HG02840 (cell line): ENCODE data around the gene LDLRAD3.

ENCODE experiments used
- ATAC-seq: cut with Tn5 transposase; IDR thresholded peaks from one replicate; pipeline ENCODE4 v1.9.1; 2021; ENCODE audit warnings: mild to moderate bottlenecking, moderate library complexity, moderate number of reproducible peaks; ENCODE audit not compliant: unreplicated experiment, low FRiP score

LDLRAD3 gene

GRCh38 chr11:36066891-36067290, 123.0 kb downstream of the LDLRAD3 start:
- ATAC-seq = no peak

- no peak for ATAC-seq
These were observed 125.8 kb downstream of the LDLRAD3 start for GRCh38 chr11:36069576-36070212.

DNA sequence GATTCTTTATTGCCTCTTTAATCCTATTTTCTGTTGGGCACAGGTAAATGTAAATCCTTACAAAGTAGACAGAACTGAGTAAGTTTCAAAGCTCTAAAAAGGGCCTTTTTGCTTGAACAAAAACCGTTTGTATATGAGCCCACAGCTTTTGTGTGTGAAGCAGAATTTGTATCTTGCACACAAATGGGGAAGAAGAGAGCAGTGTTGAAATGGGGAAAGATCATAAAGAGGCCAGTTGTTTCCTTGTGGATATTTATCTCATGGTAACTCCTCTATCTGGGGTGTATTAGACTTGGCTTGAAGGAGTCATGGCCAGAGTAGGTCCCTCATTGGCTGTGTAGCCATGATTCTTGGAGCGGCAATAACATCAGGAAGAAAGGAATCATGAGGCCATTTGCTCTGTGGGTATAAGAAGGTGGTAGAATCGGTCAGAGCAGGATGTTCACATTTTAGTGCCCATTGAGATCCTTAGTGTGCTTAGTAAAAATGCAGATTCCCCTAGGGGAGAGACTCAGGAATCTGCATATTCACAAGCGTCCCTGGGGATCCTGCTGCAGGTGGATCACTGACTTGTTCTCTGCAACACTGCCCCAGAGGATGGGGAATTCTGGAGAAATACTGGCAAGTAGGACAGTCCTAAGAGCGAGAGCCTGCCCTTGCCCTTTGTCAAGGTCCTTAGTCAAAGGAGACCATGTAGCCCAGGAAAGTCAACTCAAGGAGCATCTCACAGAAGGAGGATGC, 126.5 kb downstream of the LDLRAD3 start:
- ATAC-seq = no peak

- ATAC-seq = no peak
These were observed 127.1 kb downstream of the LDLRAD3 start for GRCh38 chr11:36070954-36071330.

DNA sequence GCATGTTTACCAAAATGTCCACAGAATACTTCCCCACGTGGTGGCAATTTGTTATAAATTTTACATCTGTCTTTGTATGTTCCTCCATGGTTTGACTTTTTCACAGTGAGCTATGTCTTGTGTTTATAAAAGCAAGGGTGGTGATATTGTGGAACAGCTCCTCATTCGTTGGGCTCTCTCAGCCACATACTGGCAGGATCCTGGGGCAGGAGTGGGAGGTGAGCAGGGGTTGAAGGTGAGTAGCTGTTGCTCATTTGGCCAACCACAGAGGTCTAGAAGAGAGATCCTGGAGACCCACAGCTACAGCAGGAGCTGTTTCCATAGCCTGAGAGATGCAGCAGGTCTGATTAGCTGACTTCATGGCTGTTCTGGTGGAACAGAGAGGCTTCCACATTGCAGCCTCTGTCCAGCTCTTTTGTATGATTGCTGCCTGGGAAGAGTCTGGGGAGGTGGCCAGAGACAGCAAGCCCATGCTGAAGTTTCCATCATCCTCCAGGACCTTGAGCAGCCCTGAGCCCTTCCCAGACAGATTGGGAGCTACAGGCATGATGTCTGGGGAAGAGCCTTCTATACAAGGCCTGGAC, 128.1 kb downstream of the LDLRAD3 start:
- no peak for ATAC-seq

DNA sequence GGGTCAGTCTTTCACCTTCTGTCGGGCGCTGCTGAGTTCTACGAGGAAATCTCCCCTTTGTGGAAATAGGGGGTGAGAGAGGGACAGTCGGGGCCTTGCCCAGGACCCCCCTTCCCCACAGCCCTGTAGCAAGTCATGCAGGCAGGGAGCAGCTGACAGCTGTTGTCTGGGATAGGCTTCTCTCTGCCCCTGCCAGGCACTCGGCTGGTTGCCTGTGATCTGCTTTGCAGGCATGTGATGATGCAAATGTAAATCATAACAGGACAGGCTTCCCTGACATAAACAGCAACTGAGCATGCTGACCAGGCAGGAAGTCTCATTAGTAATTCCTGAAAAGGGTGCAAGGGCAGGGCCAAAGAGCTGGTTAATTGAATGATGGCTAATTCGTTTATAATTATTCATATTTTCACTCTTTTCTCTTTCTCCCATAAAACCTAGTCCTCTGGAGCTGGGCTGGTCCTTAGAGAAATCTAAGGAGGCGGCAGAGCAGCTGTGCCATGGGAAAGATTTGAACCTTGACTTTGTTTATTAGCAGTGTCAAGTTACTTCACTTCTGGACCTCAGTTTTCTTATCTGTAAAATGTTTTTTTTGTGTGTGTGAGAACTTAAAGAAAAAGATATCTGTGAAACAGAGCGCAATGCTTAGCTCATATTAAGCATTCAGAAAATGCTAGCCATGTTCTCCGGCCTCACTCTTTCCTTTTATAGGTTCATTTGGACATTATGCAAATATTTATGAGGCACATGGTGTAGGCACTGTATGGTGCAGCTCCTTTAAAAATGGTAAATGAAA, 129.7 kb downstream of the LDLRAD3 start:
- no peak for ATAC-seq

DNA sequence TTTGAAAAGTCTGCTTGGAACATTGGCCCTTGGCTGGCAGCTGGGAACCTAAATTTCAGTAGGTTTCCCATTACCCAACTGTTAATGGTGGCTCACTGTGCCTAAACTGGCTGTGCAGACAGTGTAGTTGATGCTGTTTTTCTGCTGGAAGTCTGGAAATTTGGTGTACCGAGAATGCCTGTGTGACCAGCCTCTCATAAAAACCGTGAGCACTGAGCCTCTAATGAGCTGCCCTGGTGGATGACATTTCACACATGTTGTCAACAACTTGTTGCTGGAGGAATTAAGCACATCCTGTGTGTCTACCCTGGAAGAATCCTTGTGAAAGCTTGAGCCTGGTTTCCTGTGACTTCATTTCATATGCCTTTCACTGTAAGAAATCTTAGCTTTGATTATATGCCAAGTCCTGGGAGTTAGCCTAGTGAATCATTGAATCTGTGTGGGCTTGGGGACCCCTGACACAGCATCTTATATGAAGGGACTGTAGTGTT, 131.1 kb downstream of the LDLRAD3 start:
- no peak for ATAC-seq

GRCh38 chr11:36077368-36077767, 133.5 kb downstream of the LDLRAD3 start:
- ATAC-seq = no peak

- no peak for ATAC-seq
These were observed 134.2 kb downstream of the LDLRAD3 start for GRCh38 chr11:36077886-36078685.

DNA sequence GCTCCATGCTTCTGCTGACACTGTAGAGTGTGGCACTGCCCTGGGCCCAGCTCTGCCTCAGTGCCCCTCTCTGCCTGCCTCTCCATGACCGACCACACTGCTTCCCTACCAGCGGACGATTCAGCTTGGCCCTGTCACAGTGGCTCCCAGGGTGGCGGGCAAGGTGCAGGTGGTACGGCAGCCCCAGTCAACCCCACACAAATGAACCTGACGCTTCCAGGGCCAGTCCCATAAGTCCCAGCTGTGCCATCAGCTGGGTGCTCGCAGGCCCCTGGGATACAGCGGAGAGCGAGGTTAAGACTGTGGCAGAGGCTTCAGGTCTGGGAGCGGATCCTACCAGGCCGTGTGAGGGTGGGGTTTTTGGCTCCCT, 134.8 kb downstream of the LDLRAD3 start:
- no peak for ATAC-seq

GRCh38 chr11:36079878-36080675, 136.2 kb downstream of the LDLRAD3 start:
- no peak for ATAC-seq

DNA sequence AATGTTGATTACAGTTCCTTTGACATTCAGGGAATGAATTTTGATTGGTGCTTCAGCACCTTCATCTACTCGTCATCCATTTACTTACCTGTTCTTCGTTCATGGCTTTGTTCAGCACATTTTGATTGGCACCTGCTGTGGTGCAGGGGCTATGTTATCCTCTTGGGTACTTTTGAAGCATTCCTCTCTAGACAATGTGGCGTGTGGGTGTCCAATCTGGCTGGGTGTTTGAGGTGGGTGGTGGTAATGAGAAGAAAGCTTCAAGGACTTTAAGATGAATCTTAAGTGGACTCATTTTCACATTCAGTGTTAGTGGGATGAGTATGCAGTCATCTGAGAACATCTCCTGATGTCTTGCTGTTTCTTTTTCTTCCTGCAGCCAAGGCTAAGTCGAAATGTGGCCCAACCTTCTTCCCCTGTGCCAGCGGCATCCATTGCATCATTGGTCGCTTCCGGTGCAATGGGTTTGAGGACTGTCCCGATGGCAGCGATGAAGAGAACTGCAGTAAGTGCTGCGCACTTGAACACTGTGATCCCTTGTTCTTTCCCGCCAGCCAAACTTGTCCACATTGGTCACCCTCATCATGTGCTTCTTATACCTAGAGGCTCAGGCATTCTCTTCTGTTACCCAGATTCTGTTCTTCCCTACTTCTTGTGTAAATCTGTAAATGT, 137.5 kb downstream of the LDLRAD3 start:
- ATAC-seq = no peak

GRCh38 chr11:36086366-36086765, 142.5 kb downstream of the LDLRAD3 start:
- ATAC-seq = no peak

DNA sequence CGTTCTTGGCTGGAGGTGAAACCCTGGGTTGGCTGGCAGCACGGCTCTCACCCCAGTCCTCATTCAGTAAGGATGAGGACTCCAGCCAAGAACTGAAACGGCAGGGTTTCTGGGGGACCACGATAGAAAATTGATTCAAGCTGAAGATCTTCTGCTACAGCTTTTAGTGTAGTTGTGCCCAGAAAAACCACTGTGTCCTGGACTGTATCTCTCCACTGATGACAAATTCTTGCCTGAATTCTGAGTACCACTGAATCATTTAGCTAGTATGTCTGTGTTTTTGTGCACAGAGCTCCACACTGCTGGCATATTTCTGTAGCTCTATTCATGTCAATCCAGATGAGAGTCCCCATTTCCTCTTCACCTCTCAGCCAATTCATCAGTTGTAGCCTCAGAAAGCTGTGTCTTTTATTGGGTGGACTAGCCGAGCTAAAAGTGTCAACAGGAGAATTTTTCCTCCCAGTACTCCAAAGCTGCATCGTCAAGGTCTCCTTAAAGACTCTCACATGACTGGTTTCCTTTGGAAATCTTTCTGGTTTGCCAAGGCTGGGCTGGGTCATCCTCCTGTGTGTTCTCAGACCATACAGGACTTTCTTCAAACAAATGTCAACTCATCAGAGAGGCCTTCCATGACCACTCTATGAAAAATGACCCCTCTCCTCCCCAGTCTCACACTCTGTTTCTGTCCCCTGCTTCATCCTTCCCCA, 144.6 kb downstream of the LDLRAD3 start:
- no peak for ATAC-seq

- no peak for ATAC-seq
These were observed 146.1 kb downstream of the LDLRAD3 start for GRCh38 chr11:36089920-36090319.

- ATAC-seq = no peak
These were observed 146.7 kb downstream of the LDLRAD3 start for GRCh38 chr11:36090356-36091109.

- ATAC-seq = no peak
These were observed 147.5 kb downstream of the LDLRAD3 start for GRCh38 chr11:36091256-36091811.
